ENCODE results near the gene DEPDC1B. TPM values are rescaled to one million over a fixed set of nuclear protein-coding genes. Genes with fewer than 3 reads are reported as not detected.

DEPDC1B gene
- total and polyA plus RNA-seq, 2 of the 4 experiments (the other 2 are of a cell fraction), result 4.4 to 9.3 TPM

DNA sequence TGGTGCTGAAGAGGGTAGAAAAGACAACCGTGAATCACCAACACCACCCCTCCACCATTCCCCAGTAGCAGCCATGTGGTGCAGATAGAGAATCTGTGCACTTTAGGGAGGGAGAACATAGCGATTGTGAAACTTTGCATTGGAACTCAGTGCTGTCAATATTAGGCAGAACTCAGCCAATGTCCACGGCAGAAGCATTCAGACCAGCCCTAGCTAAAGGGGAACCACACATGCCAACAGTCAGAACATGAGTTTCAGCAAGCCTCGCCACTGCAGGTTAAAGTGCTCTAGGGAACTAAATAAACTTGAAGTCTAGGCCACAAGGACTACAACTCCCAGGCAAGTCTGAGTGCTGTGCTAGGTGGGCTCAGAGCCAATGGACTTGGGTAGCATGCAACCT is 38.5 kb upstream of the DEPDC1B start:
- H2BK5ac ChIP-seq (ENCODE audit: low read depth, low read length, poor library complexity, severe bottlenecking), result no peak overlapping the region
- H3K36me3 ChIP-seq (ENCODE audit: control insufficient read depth, insufficient read depth, low read length), result no peaks in the 10 kb centered on the region
- ChIA-PET CTCF (no interaction called here), POLR2A (ENCODE audit: unreplicated experiment) (no interaction called here)
- H2AK5ac ChIP-seq (ENCODE audit: low read depth, low read length), result no peak overlapping the region
- in situ Hi-C loops (cut with MboI; ENCODE audit: low sequenced_read_pairs) (no loop called here), intact Hi-C loops (cut with micrococcal nuclease) (no loop called here), dilution Hi-C loops (cut with HindIII; ENCODE audit: low sequenced_read_pairs, unreplicated experiment) (no loop called here)
- no peak overlapping the region for H4K91ac ChIP-seq (ENCODE audit: insufficient read depth, low read depth, low read length)
- TF ChIP-seq POLR2A (IDR thresholded peaks at IDR 0.05; ENCODE audit: low read depth, low read length), result no peak
- no peak for TF ChIP-seq MAFK (IDR thresholded peaks at IDR 0.05; ENCODE audit: low read depth, low read length)
- no peak for TF ChIP-seq MAZ (IDR thresholded peaks at IDR 0.05; ENCODE audit: borderline replicate concordance, low read depth, low read length)
- no peak for TF ChIP-seq RFX5 (IDR thresholded peaks at IDR 0.05; ENCODE audit: low read depth, low read length)
- no peak for TF ChIP-seq MXI1 (IDR thresholded peaks at IDR 0.05; ENCODE audit: borderline replicate concordance, low read depth, low read length)
- TF ChIP-seq, protein P1, sequence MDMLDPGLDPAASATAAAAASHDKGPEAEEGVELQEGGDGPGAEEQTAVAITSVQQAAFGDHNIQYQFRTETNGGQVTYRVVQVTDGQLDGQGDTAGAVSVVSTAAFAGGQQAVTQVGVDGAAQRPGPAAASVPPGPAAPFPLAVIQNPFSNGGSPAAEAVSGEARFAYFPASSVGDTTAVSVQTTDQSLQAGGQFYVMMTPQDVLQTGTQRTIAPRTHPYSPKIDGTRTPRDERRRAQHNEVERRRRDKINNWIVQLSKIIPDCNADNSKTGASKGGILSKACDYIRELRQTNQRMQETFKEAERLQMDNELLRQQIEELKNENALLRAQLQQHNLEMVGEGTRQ (IDR thresholded peaks at IDR 0.05; ENCODE audit: low read depth, low read length), result no peak
- no peak for TF ChIP-seq NFE2L2 (IDR thresholded peaks at IDR 0.05; ENCODE audit: low read depth, low read length)
- TF ChIP-seq FOS (IDR thresholded peaks at IDR 0.05; ENCODE audit: low read depth, low read length), result no peak
- TF ChIP-seq, protein P2, sequence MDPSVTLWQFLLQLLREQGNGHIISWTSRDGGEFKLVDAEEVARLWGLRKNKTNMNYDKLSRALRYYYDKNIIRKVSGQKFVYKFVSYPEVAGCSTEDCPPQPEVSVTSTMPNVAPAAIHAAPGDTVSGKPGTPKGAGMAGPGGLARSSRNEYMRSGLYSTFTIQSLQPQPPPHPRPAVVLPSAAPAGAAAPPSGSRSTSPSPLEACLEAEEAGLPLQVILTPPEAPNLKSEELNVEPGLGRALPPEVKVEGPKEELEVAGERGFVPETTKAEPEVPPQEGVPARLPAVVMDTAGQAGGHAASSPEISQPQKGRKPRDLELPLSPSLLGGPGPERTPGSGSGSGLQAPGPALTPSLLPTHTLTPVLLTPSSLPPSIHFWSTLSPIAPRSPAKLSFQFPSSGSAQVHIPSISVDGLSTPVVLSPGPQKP (IDR thresholded peaks at IDR 0.05; ENCODE audit: borderline replicate concordance, low read depth, low read length), result no peak
- TF ChIP-seq BHLHE40 (IDR thresholded peaks at IDR 0.05; ENCODE audit: low read depth, low read length), result no peak
- TF ChIP-seq RAD21 (IDR thresholded peaks at IDR 0.05; ENCODE audit: low read length), result no peak
- no peak overlapping the region for H2AFZ ChIP-seq (replicated peaks; ENCODE audit: low read length, poor library complexity)
- no peak overlapping the region for H3K4me2 ChIP-seq (ENCODE audit: low read depth, low read length)
- H3K79me1 ChIP-seq (ENCODE audit: low read depth in 1 of 2, low read length in 2 of 2), result no peaks in the 10 kb centered on the region
- H3K9me3 ChIP-seq (ENCODE audit: control insufficient read depth, insufficient read depth, low read length), result no peaks in the 10 kb centered on the region
- H3K27ac ChIP-seq (ENCODE audit: insufficient read depth, low read length), result no peak overlapping the region
- no peak overlapping the region for H4K8ac ChIP-seq (ENCODE audit: low read depth in 2 of 2, low read length in 2 of 2)
- no peak overlapping the region for H3K4ac ChIP-seq (ENCODE audit: low read depth, low read length)
- no peak overlapping the region for H3K23ac ChIP-seq (ENCODE audit: low read depth, low read length)
- H3K27me3 ChIP-seq (ENCODE audit: control insufficient read depth, insufficient read depth, low read length), result no peaks in the 10 kb centered on the region
- no peak overlapping the region for H3K18ac ChIP-seq (ENCODE audit: low read depth, low read length)
- no peak overlapping the region for H3K14ac ChIP-seq (replicated peaks; ENCODE audit: low read depth, low read length)
- no peak overlapping the region for H2BK120ac ChIP-seq (ENCODE audit: low read depth, low read length)
- 0% methylated on average over 1 of the region's 4 CpGs; no CpG with 5 or more reads in 1 of the 2 experiments for WGBS, 2 experiments (ENCODE audit: extremely low coverage in 2 of 2, insufficient read length in 1 of 2)
- no peaks in the 10 kb centered on the region for H3K4me1 ChIP-seq (ENCODE audit: control insufficient read depth, insufficient read depth, low read length)
- H3K4me3 ChIP-seq (ENCODE audit: insufficient read depth, low read depth, low read length), result no peak overlapping the region
- no peak overlapping the region for H4K5ac ChIP-seq (ENCODE audit: low read depth, low read length)
- H3K9ac ChIP-seq (ENCODE audit: low read depth, low read length), result no peak overlapping the region
- no peaks in the 10 kb centered on the region for H4K20me1 ChIP-seq (ENCODE audit: insufficient read depth, low read length)
- no peaks in the 10 kb centered on the region for H3K9me1 ChIP-seq (ENCODE audit: insufficient read depth, low read length)
- no peak overlapping the region for H3K56ac ChIP-seq (ENCODE audit: extremely low read depth, insufficient read depth, low read length)
- DNase-seq, result no peak
- no peak overlapping the region for H2AK9ac ChIP-seq (replicated peaks; ENCODE audit: low read depth, low read length, poor library complexity)
- no peak overlapping the region for H2BK20ac ChIP-seq (ENCODE audit: low read depth, low read length)
- no peak for ATAC-seq (ENCODE audit: low read depth)
- H2BK15ac ChIP-seq (ENCODE audit: low read depth, low read length), result no peak overlapping the region
- no TSS peak for BruUV-seq (replicated peaks)

Data from IMR-90 (cell line).